ENCODE measurements around the gene TMEM235. TPM values are rescaled to one million over a fixed set of nuclear protein-coding genes. Genes with fewer than 3 reads are reported as not detected.

The TMEM235 gene
- total and polyA plus RNA-seq, 2 donors (not counting 3 experiments of a cell fraction or from before 2014, with no cell fraction given), result 0.04 to 0.38 TPM

DNA sequence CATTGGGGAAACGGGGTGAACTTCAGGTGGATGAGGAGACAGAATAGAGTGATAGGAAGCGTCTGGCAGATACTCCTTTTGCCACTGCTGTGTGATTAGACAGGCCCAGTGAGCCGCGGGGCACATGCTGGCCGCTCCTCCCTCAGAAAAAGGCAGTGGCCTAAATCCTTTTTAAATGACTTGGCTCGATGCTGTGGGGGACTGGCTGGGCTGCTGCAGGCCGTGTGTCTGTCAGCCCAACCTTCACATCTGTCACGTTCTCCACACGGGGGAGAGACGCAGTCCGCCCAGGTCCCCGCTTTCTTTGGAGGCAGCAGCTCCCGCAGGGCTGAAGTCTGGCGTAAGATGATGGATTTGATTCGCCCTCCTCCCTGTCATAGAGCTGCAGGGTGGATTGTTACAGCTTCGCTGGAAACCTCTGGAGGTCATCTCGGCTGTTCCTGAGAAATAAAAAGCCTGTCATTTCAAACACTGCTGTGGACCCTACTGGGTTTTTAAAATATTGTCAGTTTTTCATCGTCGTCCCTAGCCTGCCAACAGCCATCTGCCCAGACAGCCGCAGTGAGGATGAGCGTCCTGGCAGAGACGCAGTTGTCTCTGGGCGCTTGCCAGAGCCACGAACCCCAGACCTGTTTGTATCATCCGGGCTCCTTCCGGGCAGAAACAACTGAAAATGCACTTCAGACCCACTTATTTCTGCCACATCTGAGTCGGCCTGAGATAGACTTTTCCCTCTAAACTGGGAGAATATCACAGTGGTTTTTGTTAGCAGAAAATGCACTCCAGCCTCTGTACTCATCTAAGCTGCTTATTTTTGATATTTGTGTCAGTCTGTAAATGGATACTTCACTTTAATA lies 7.0 kb upstream of the TMEM235 start:
- Histone ChIP-seq H3K4me2 (ENCODE audit: insufficient read depth, low read length) (no peak overlapping the region), H3K4me3 (replicated peaks in 1 of 3; ENCODE audit: insufficient read depth in 1 of 3, low read depth in 1 of 3, low read length in 3 of 3) (no peak overlapping the region), H3K9me3 (replicated peaks; ENCODE audit: control insufficient read depth, insufficient read depth, low read length) (no peaks in the 10 kb centered on the region), H3K27me3 (ENCODE audit: control insufficient read depth in 2 of 2, insufficient read depth in 2 of 2, low read length in 2 of 2) (no peaks in the 10 kb centered on the region), H4K20me1 (replicated peaks; ENCODE audit: control insufficient read depth, extremely low read depth, insufficient read depth, low read length) (no peaks in the 10 kb centered on the region), H3K9me1 (replicated peaks; ENCODE audit: control insufficient read depth, extremely low read depth, insufficient read depth, low read length) (no peaks in the 10 kb centered on the region), H2AFZ (ENCODE audit: low read depth, low read length) (no peak overlapping the region), H3K36me3 (ENCODE audit: control insufficient read depth in 2 of 2, extremely low read depth in 1 of 2, insufficient read depth in 2 of 2, low read length in 2 of 2) (no peaks in the 10 kb centered on the region), H3K27ac (ENCODE audit: insufficient read depth, low read depth, low read length) (no peak overlapping the region), H3K9ac (replicated peaks; ENCODE audit: extremely low read depth, insufficient read depth, low read length) (no peak overlapping the region), H3K79me2 (ENCODE audit: control insufficient read depth, insufficient read depth, low read length) (peaks cover 5% of the 10 kb centered on the region), H3K4me1 (ENCODE audit: control insufficient read depth, extremely low read depth, insufficient read depth, low read length) (peaks cover 31% of the 10 kb centered on the region)
- no peak for FAIRE-seq
- intact Hi-C loops (cut with micrococcal nuclease) (no loop called here), dilution Hi-C loops (cut with MboI; ENCODE audit: extremely low pct_ligation_motif_present, low sequenced_read_pairs) (no loop called here)
- ChIA-PET POLR2A (no interaction called here), CTCF (interaction anchor here (5.6 kb wide), 1 partner anchor 26 kb away, joined by 39 read pairs; no protein-coding TSS in a partner anchor)
- no peak for DNase-seq (ENCODE audit: low read depth, low spot score)
- TF ChIP-seq MYC (IDR thresholded peaks at IDR 0.05; ENCODE audit: low read depth, low read length), result no peak
- no peak for TF ChIP-seq JUN (IDR thresholded peaks at IDR 0.05; ENCODE audit: borderline replicate concordance, insufficient read depth, insufficient read length, low read depth)
- TF ChIP-seq GATA2 (IDR thresholded peaks at IDR 0.05; ENCODE audit: insufficient read depth, insufficient read length, low read depth, low read length), result no peak
- TF ChIP-seq, protein P1, sequence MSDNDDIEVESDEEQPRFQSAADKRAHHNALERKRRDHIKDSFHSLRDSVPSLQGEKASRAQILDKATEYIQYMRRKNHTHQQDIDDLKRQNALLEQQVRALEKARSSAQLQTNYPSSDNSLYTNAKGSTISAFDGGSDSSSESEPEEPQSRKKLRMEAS (IDR thresholded peaks at IDR 0.05; ENCODE audit: insufficient read depth, insufficient read length), result no peak
- TF ChIP-seq, protein P2, sequence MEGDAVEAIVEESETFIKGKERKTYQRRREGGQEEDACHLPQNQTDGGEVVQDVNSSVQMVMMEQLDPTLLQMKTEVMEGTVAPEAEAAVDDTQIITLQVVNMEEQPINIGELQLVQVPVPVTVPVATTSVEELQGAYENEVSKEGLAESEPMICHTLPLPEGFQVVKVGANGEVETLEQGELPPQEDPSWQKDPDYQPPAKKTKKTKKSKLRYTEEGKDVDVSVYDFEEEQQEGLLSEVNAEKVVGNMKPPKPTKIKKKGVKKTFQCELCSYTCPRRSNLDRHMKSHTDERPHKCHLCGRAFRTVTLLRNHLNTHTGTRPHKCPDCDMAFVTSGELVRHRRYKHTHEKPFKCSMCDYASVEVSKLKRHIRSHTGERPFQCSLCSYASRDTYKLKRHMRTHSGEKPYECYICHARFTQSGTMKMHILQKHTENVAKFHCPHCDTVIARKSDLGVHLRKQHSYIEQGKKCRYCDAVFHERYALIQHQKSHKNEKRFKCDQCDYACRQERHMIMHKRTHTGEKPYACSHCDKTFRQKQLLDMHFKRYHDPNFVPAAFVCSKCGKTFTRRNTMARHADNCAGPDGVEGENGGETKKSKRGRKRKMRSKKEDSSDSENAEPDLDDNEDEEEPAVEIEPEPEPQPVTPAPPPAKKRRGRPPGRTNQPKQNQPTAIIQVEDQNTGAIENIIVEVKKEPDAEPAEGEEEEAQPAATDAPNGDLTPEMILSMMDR (IDR thresholded peaks at IDR 0.05; ENCODE audit: extremely low read depth in 1 of 2, insufficient read depth in 1 of 2, low read depth in 1 of 2, low read length in 2 of 2), result no peak
- TF ChIP-seq EZH2 (IDR thresholded peaks at IDR 0.05; ENCODE audit: borderline replicate concordance, low read depth, low read length, severe bottlenecking), result no peak
- TF ChIP-seq FOS (IDR thresholded peaks at IDR 0.05; ENCODE audit: borderline replicate concordance, insufficient read depth, low read length), result no peak
- no TSS peak for BruUV-seq (replicated peaks)
